Stimulated activated CD4-positive, alpha-beta T cell treated with anti-CD3 and anti-CD28 coated beads, TNF-alpha, amount 100 ng/mL, for 1 hour (primary cell): Measurements from ENCODE around the gene RYR1.
"Not testable (repeated sequence)": the region's sequence is repeated elsewhere in the genome, so short reads cannot be mapped to it uniquely, and the experiment has no call there.

Experiments
- DNase-seq, 3 donors: peaks; one replicate each; pipeline ENCODE4 v3.0.0-alpha.2; 2020; ENCODE audit warnings: low read depth in 3 of 3, low spot score in 1 of 3

The RYR1 gene

GRCh38 chr19:38399537-38399936, 34.0 kb upstream of the RYR1 start:
- no peak for DNase-seq

DNA sequence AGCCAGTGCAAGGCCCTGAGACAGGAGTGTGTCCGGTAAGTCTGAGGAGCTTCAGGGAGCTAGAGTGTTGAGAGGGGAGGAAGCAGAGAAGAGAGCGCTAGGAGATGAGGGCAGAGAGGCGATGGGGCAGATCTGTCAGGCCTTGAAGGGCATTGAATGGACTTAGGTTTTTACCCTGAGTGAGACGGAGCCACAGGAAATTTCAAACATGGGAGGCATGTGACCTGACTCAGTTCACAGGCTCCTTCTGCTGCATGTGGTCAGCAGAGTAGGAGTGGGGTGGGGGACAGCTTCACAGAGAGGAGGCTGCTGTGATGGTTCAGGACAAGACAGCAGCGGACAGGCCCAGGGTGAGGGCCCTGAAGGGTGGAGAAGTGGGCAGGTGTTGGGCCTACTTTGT, 33.1 kb upstream of the RYR1 start:
- DNase-seq, result no peak

GRCh38 chr19:38401148-38401547, 32.3 kb upstream of the RYR1 start:
- no peak for DNase-seq

- no peak for DNase-seq
Measured at GRCh38 chr19:38402623-38402966, 30.9 kb upstream of the RYR1 start.

GRCh38 chr19:38402967-38403674, 30.4 kb upstream of the RYR1 start, which contains the start of gene FAM98C:
Gene FAM98C, plus strand, starts transcription at chr19:38403093. Its CDS starts 61 bp downstream, at chr19:38403154.
- peak; percentile 95 to 98 (median 96) for DNase-seq

- no peak for DNase-seq
Measured at GRCh38 chr19:38404858-38405257, 28.6 kb upstream of the RYR1 start.

DNA sequence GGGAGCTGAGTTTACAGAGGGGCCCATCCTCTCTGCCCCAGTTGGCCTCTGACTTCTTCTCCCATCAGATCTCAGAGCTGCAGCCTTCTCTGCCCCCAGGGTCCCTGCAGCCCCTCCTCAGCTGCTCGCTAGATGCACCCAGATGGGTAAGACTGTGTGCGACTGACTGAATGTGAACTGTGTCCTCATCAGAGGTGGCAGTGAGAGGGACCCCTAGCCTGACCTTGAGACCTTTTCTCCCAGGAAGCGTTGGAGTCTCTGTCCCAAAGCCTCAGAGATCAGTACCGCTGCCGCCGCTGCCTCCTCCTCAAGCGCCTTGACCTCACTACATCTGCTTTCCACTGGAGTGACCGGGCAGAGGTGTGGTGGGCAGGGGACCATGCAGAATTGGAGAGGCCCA, 28.2 kb upstream of the RYR1 start:
- DNase-seq, result no peak

- no peak for DNase-seq
Measured at GRCh38 chr19:38409631-38410133, 23.8 kb upstream of the RYR1 start.

DNA sequence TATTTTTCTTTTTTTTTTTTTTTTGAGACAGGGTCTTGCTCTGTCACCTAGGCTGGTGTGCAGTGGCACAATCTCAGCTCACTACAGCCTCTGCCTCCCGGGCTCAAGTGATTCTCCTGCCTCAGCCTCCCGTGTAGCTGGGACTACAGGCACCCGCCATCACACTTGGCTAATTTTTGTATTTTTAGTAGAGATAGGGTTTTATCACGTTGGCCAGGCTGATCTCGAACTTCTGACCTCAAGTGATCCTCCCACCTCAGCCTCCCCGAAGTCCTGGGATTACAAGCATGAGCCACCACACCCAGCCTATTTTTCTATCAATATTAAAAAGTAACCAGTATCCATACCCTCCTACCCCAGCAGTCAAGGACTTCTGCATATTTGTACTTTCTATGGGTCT, 23.1 kb upstream of the RYR1 start:
- not testable (repeated sequence) for DNase-seq

- DNase-seq, result no peak
Measured at GRCh38 chr19:38411041-38411712, 22.3 kb upstream of the RYR1 start.

DNA sequence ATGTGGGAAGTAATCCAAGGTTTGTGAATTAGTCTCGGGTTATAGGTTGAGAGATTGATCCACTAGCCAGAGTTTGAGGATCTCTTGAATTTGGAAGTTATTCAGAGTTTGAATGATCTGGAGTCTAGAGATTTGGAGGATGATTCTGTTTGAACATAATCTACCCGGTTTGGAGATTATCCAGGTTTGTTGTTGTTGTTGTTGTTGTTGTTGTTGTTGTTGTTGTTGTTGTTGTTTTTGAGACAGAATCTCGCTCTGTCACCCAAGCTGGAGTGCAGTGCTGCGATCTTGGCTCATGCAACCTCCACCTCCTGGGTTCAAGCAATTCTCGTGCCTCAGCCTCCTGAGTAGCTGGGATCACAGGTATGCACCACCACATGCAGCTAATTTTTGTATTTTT, 21.6 kb upstream of the RYR1 start:
- not testable (repeated sequence) for DNase-seq

DNA sequence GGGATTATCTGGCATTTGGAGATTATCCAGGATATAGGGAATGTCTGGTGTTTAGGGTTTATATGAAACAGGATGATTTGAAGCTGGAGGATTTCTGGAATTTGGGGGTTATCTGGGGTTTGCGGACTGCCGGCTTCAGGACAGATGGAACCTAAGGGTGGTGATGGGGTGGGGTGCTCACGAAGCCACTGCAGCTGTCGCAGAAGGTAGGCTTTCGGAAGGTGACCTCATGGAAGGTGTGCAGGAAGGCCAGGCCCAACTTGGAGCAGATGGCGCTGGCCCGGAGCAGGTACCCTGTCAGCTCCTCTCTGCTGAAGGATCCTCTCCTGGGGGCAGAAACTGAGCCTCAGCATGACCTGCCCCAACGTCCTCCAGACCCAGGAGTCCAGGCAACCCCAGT, 21.0 kb upstream of the RYR1 start:
- no peak for DNase-seq

GRCh38 chr19:38412961-38413360, 20.5 kb upstream of the RYR1 start:
- no peak for DNase-seq

DNA sequence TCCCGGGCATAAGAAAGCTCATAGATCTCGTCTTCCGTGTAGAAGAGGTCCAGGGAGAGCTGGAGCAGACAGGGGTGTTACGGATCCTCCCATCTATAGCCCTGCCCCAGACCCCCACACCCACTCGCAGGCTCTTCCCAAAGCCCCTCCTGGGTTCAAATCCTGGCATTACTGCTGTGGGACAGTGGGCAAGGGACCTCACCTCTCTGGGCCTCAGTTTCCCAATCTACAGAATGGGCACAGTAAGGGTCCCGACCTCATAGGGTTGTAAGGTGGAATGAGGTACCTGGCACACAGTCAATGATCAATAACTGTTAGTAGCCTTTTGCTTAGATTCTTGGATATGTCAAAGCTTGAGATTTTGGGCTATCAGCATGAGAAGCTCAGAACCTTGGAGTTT, 20.1 kb upstream of the RYR1 start:
- no peak for DNase-seq

GRCh38 chr19:38417146-38417543, 16.3 kb upstream of the RYR1 start:
- DNase-seq, result no peak

DNA sequence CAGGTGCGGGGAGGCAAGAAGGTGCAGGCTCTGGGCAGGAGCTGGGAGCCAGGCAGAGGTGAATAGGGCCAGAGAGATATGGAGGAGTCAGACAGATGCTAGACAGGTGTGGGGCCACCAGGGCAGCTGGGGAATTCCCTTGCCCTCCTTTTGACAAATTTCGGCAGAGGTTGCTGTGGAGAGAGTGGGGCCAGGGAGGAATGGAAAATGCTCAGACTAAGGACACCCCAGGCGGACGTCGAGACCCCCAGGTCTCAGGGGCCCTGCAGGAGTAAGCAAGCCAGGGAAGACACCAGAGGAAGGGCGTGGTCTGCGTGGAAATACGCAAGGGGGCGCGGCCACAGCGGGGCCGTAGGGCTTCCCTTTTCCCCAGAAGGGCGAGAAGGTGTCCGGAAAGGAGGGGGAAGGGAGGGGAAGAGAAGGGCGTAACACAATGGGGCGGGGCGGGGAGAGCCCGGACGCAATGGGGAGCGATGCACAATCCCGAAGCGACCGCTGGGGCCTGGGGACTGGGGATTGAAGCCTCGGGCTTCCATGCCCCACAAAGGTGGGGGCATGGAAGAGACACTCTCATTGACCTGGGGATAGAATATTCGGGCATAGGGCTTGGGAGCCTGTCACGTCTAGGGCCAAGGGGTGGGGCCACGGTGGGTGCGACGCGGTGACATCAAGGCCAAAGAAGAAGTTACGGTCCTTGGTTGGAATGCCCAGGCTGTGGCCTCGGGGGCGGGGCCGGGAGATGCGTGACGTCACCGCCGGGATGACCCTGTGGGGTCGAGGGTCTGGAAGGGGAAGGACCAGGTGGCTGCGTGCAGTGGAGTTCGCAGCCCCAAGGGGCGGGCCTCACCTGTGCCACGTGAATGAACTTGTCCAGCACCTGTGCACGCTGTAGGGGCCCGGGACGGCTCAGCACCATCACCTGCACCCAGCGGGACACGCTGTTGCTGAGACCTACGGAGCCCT, 15.7 kb upstream of the RYR1 start:
- peak in 1 of 3 donors; percentile 37 for DNase-seq

DNA sequence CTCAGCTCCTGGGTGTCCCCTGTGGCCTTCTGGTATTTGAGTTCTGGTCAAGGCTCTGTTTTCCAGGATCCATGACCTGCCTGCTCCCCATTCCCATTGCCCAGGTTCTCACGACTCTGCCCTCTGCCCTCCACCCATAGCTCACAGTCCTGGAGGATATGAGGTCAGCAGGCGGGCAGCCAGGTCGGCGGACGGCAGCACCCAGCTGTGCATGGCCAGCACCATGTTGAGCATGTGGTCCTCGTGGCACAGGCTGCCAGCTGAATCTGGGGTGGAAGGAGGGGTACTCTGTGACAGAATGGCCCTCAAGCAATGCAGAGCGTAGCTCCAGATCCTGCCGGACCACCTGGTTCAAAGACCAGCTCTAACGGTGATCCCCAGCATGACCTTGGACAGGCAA, 12.6 kb upstream of the RYR1 start:
- DNase-seq, result no peak

- no peak for DNase-seq
Measured at GRCh38 chr19:38421856-38422255, 11.6 kb upstream of the RYR1 start.

DNA sequence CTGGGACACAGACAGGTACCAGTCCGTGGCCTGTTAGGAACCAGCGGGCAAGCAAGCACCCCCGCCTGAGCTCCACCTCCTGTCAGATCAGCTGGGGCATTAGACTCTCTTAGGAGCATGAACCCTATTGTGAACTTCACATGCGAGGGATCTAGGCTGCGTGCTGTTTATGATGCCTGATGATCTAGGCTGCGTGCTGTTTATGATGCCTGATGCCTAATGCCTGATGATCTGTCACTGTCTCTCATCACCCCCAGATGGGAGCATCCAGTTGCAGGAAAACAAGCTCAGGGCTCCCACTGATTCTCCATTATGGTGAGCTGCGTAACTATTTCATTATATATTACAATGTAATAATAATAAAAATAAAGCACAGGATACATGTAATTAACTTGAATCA, 11.1 kb upstream of the RYR1 start:
- no peak for DNase-seq

- DNase-seq, result no peak
Measured at GRCh38 chr19:38424272-38424671, 9.2 kb upstream of the RYR1 start.

GRCh38 chr19:38425222-38425809, 8.2 kb upstream of the RYR1 start:
- no peak for DNase-seq
